ENCODE data around the gene AGRN. TPM values are rescaled to one million over a fixed set of nuclear protein-coding genes. Genes with fewer than 3 reads are reported as not detected.

Gene AGRN
- total RNA-seq, 1 experiment from 2014 or later = 446 TPM

GRCh38 chr1:1072849-1073742, 53.2 kb downstream of the AGRN start:
- CTCF ChIA-PET = interaction anchor here (1.3 to 1.6 kb wide), 2 partner anchors 60 to 165 kb away, joined by 4 read pairs; partner anchors contain the start of gene ISG15

GRCh38 chr1:1073743-1074587, 54.0 kb downstream of the AGRN start, which contains the start of gene RNF223:
Gene RNF223 (minus strand): TSS chr1:1074306. CDS start chr1:1072566, 1,740 bp downstream.
- Mint-ChIP-seq H3K4me1 (ENCODE audit: low read depth, unreplicated experiment) (peaks cover 8% of the 10 kb centered on the region), H3K4me3 (ENCODE audit: low read depth, unreplicated experiment) (peak within 1 kb of the TSS; percentile 63), H3K9me3 (ENCODE audit: low read depth, unreplicated experiment) (no peaks in the 10 kb centered on the region), H3K36me3 (ENCODE audit: insufficient read depth, unreplicated experiment) (peaks cover 50% of the 10 kb centered on the region), H3K27ac (ENCODE audit: unreplicated experiment) (peak within 1 kb of the TSS; percentile 88), H3K27me3 (ENCODE audit: unreplicated experiment) (no peaks in the 10 kb centered on the region)
- CTCF ChIA-PET = interaction anchor here (0.6 to 1.6 kb wide), 7 partner anchors 10 to 164 kb away, joined by 3 to 5 read pairs (median 4); partner anchors contain the start of genes C1orf159 and ISG15
- no peak for TF ChIP-seq CTCF (IDR thresholded peaks at IDR 0.05; ENCODE audit: unreplicated experiment)
- BruUV-seq (replicated peaks) = no TSS peak
- intact Hi-C loops (cut with micrococcal nuclease; ENCODE audit: unreplicated experiment) = loop anchor here (5.0 kb wide), 1 partner anchor 43 kb away; the partner anchor contains the start of gene C1orf159
- peak; percentile 94 for DNase-seq

More at GRCh38 chr1:1072849-1073742, 53.2 kb downstream of the AGRN start:
- Mint-ChIP-seq H3K4me3 (ENCODE audit: low read depth, unreplicated experiment) (peak overlapping the region; percentile 63), H3K27me3 (ENCODE audit: unreplicated experiment) (no peaks in the 10 kb centered on the region), H3K4me1 (ENCODE audit: low read depth, unreplicated experiment) (peaks cover 8% of the 10 kb centered on the region), H3K9me3 (ENCODE audit: low read depth, unreplicated experiment) (no peaks in the 10 kb centered on the region), H3K27ac (ENCODE audit: unreplicated experiment) (peak overlapping the region; percentile 88), H3K36me3 (ENCODE audit: insufficient read depth, unreplicated experiment) (peaks cover 59% of the 10 kb centered on the region)
- BruUV-seq (replicated peaks) = TSS peak; percentile 25
- no peak for TF ChIP-seq CTCF (IDR thresholded peaks at IDR 0.05; ENCODE audit: unreplicated experiment)
- no peak for DNase-seq
- intact Hi-C loops (cut with micrococcal nuclease; ENCODE audit: unreplicated experiment) = loop anchor here (5.0 kb wide), 1 partner anchor 44 kb away; the partner anchor contains the start of gene C1orf159

GRCh38 chr1:1074631-1075147, 54.8 kb downstream of the AGRN start:
- TF ChIP-seq CTCF (IDR thresholded peaks at IDR 0.05; ENCODE audit: unreplicated experiment) = no peak
- peak overlapping the region; percentile 63 for H3K4me3 Mint-ChIP-seq (ENCODE audit: low read depth, unreplicated experiment)
- intact Hi-C loops (cut with micrococcal nuclease; ENCODE audit: unreplicated experiment) = loop anchor here (5.0 kb wide), 1 partner anchor 43 kb away; the partner anchor contains the start of gene C1orf159
- H3K36me3 Mint-ChIP-seq (ENCODE audit: insufficient read depth, unreplicated experiment) = peaks cover 51% of the 10 kb centered on the region
- BruUV-seq (replicated peaks) = no TSS peak
- peaks cover 8% of the 10 kb centered on the region for H3K4me1 Mint-ChIP-seq (ENCODE audit: low read depth, unreplicated experiment)
- H3K9me3 Mint-ChIP-seq (ENCODE audit: low read depth, unreplicated experiment) = no peaks in the 10 kb centered on the region
- CTCF ChIA-PET = interaction anchor here (0.9 to 1.6 kb wide), 5 partner anchors 10 to 163 kb away, joined by 3 to 5 read pairs (median 4); partner anchors contain the start of genes C1orf159 and ISG15
- H3K27me3 Mint-ChIP-seq (ENCODE audit: unreplicated experiment) = no peaks in the 10 kb centered on the region
- DNase-seq = no peak
- H3K27ac Mint-ChIP-seq (ENCODE audit: unreplicated experiment) = peak overlapping the region; percentile 88
